Spleen (tissue), 7 donors: ENCODE results near the gene ATF6B.

Experiments
- POLR2A ChIP-seq, 3 donors: fragments of 450-650 bp; IDR thresholded peaks; one replicate each; pipeline ENCODE4 v1.5.1; 2017; ENCODE audit warnings: antibody characterized with exemption in 3 of 3, mild to moderate bottlenecking in 1 of 3
- POLR2AphosphoS5 ChIP-seq, 3 donors: sonication (generic); formaldehyde crosslinking; IDR thresholded peaks; one replicate each; pipeline ENCODE4 v1.5.1; 2017; ENCODE audit warnings: antibody characterized with exemption in 3 of 3
- TF ChIP-seq, protein P1 (sequence below), 11 experiments: fragments of 200-600 bp in 7 of 11; fragments of 450-650 bp in 4 of 11; sonication (generic) in 4 of 11; IDR thresholded peaks in 8 of 11; conservative IDR thresholded peaks in 3 of 11; 1 replicate in 7 of 11; 2 replicates in 4 of 11; pipeline versions ENCODE4 v1.4.0 to v1.8.0; 2016 to 2021; ENCODE audit warnings: antibody characterized with exemption in 11 of 11, inconsistent platforms in 4 of 11, mild to moderate bottlenecking in 1 of 11
- donor health status: DM: no; HTN: no; CAD: no; lungs with moderate emphysema.
- donor health status: DM: no; HTN: no; CAD: no.
- donor health status: DM: no; HTN: no; CAD: no.

- TF ChIP-seq POLR2A (IDR thresholded peaks at IDR 0.05) (no peak), POLR2AphosphoS5 (IDR thresholded peaks at IDR 0.05) (peak in 1 of 3 donors; percentile 28)
- TF ChIP-seq, protein P1, sequence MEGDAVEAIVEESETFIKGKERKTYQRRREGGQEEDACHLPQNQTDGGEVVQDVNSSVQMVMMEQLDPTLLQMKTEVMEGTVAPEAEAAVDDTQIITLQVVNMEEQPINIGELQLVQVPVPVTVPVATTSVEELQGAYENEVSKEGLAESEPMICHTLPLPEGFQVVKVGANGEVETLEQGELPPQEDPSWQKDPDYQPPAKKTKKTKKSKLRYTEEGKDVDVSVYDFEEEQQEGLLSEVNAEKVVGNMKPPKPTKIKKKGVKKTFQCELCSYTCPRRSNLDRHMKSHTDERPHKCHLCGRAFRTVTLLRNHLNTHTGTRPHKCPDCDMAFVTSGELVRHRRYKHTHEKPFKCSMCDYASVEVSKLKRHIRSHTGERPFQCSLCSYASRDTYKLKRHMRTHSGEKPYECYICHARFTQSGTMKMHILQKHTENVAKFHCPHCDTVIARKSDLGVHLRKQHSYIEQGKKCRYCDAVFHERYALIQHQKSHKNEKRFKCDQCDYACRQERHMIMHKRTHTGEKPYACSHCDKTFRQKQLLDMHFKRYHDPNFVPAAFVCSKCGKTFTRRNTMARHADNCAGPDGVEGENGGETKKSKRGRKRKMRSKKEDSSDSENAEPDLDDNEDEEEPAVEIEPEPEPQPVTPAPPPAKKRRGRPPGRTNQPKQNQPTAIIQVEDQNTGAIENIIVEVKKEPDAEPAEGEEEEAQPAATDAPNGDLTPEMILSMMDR (IDR thresholded peaks at IDR 0.05 in 8 of 11, conservative IDR thresholded peaks at IDR 0.05 in 3 of 11) = no peak
Measured at GRCh38 chr6:32167154-32167760, 39.2 kb upstream of the ATF6B start.
